GM12872 (cell line): ENCODE measurements around the gene ATP9A.

Experiments
- TF ChIP-seq, protein P1 (sequence below): IDR thresholded peaks from 3 replicates; pipeline ENCODE4 v1.5.1; 2011; ENCODE audit warnings: low read depth, mild to moderate bottlenecking, low read length, moderate library complexity; ENCODE audit not compliant: insufficient read depth

Gene ATP9A

DNA sequence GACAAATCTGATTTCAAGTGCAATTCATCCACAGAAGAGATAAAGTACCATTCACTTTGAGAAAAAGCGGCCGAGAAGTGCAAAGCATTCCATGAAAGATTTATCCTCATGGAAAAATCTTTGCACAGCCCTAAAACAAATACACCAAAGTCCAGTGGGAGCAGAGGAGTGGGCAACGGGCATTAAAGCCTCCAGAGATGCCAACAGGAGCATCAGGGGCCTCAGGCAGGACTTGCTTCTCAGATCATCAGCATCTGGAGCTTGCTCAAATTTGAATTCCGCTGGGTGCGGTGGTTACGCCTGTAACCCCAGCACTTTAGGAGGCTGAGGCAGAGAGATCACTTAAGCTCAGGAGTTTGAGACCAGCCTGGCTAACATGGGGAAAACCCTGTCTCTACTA, 115.0 kb downstream of the ATP9A start:
- TF ChIP-seq, protein P1, sequence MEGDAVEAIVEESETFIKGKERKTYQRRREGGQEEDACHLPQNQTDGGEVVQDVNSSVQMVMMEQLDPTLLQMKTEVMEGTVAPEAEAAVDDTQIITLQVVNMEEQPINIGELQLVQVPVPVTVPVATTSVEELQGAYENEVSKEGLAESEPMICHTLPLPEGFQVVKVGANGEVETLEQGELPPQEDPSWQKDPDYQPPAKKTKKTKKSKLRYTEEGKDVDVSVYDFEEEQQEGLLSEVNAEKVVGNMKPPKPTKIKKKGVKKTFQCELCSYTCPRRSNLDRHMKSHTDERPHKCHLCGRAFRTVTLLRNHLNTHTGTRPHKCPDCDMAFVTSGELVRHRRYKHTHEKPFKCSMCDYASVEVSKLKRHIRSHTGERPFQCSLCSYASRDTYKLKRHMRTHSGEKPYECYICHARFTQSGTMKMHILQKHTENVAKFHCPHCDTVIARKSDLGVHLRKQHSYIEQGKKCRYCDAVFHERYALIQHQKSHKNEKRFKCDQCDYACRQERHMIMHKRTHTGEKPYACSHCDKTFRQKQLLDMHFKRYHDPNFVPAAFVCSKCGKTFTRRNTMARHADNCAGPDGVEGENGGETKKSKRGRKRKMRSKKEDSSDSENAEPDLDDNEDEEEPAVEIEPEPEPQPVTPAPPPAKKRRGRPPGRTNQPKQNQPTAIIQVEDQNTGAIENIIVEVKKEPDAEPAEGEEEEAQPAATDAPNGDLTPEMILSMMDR = no peak

DNA sequence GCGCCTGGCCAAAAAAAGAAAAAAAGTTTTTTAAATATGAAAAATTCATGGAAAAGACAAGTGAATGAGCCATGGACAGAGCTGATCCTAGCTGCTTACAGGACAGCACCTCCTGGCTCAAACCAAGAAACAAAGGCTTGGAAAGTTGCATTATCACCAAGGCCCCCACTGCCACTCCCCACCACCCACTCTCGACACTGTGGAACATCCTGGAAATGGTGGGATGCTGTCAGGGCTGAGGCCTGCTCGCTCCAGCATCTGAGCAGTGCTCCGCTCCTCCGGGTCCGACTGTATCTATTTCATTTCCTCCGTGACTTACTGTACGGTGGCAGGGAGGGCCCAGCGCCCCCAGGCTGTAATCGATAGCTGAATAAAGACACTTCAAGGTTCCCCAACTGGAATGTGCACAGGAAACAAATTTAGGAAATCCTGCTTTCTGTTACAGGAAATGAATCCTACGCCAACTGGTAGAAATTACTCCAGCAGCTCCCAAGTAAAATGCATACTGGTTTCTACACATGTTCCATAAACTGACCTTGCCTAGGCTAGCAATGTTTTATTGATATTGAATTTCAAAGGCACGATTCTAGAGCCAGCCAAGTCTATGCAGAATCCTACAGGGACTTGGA, 116.2 kb downstream of the ATP9A start:
- TF ChIP-seq, protein P1 = no peak

DNA sequence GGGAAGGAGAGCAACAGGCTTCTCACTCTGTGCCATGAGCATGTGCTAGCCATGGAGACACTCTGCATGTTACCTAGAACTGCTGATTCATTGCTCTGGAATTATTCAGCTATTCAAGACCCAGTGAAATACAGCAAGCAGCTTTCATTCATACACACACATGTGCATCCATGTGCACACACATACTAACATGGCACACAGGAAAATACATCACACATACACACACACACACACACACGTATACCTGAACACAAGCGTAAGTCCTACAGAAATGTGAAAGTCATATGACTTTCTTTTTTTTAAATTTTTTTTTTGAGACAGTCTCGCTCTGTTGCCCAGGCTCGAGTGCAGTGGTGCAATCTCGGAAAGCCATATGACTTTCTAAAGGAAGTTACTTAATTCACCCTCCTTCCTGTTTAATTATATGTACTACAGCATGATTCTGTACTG, 117.5 kb downstream of the ATP9A start:
- TF ChIP-seq, protein P1 = no peak

DNA sequence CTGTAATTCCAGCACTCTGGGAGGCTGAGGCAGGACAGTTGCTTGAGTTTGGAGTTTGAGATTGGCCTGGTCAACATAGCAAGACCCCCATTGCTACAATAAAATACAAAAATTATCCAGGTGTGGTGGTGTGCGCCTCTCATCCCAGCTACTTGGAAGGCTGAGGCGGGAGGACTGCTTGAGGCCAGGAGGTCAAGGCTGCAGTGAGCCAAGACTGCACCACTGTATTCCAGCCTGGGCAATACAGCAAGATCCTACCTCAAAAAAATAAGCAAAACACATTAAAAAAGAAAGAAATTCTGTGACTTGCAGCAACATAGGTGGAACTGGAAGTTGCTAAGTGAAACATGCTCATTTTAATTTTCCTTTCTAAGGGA, 119.6 kb downstream of the ATP9A start:
- TF ChIP-seq, protein P1 = no peak

DNA sequence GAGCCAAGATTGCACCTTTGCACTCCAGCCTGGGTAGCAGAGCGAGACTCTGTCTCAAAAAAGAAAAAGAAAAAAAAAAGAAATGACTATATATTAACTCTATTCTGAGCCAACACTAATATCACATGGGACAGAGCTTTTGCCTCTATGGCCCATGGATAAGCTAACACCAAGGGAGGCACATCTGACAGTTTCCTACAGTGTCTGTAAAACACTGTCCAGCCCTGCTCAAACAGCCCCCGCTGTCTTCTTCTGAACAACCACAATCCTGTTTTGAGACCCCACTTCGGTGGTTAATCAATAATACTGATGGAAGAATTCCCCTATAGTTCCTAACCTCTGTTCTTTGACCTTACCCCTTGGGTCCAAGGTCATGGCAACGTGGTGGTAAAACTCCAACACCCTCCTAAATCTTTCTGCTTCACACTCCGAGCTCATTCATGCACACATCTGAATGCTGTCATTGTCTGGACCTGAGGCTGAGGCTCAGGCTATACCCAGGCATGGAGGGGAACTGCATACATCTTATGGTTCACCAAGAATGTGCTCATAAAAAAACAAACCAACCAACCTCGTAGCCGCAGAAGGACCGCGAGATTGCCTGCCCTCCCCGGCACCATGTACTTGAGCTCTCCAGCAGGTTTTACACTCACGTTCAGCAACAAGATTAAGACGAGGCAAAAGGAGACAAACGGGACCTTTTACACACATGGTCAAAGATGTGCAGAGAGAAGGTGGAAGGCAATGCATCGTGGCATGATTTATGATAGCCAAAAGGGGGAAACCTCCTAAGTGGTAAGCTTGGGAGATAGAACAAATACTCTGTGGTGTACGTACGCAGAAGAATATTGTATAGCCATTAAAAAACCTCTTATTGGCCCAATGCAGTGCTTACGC, 120.3 kb downstream of the ATP9A start:
- TF ChIP-seq, protein P1 = no peak

DNA sequence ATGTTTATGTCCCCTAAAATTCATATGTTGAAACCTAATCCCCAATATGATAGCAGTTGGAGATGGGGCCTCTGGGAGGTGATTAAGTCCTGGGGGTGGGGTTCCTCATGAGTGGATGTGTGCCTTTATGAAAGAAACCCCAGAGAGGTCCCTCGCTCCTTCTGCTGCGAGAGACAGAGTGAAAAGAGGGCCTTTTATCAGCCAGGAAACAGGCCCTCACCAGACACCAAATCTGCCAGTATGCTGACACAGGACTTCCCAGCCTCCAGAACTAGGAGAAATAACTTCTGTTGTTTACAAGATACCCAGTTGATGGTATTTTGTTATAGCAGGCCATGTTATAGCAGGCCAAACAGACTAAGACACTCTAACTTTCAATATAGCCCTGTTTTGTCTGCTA, 124.8 kb downstream of the ATP9A start:
- TF ChIP-seq, protein P1 = no peak

DNA sequence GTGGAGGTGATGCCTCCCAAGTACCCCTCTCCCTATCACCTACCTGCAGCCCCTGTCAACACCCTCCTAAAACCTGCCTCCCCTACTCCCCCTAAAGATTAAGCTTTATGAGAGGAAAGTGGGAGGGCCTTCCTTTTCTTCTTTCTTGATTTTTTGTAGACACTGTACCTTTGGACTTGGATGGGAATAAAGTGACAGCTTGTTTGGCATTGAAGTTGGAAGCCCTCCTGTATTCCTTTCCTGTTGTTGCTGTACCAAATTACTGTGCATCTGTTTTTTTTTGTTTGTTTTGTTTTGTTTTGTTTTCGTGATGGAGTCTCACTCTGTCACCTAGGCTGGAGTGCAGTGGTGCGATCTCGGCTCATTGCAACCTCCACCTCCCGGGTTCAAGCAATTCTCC, 126.3 kb downstream of the ATP9A start:
- TF ChIP-seq, protein P1 = no peak
